Fibroblast of skin of right biceps (primary cell): ENCODE measurements around the gene ZDHHC11.
"Not testable (repeated sequence)": the region's sequence is repeated elsewhere in the genome, so short reads cannot be mapped to it uniquely, and the experiment has no call there.

ENCODE experiments used
- DNase-seq: peaks from one replicate; pipeline ENCODE4 v3.0.0-alpha.2; 2013

ZDHHC11 gene

GRCh38 chr5:856531-857425 is 6.0 kb upstream of the ZDHHC11 start:
- no peak for DNase-seq

GRCh38 chr5:855771-856530 is 5.2 kb upstream of the ZDHHC11 start:
- DNase-seq: no peak

- no peak for DNase-seq
Measured at GRCh38 chr5:854966-855743, 4.4 kb upstream of the ZDHHC11 start.

- no peak for DNase-seq
Measured at GRCh38 chr5:854217-854616, 3.4 kb upstream of the ZDHHC11 start.

GRCh38 chr5:853416-854090 is 2.8 kb upstream of the ZDHHC11 start:
- DNase-seq: not testable (repeated sequence)

- DNase-seq: no peak
Measured at GRCh38 chr5:852431-853401, 1.9 kb upstream of the ZDHHC11 start.

GRCh38 chr5:852018-852417 is 1.2 kb upstream of the ZDHHC11 start:
- DNase-seq: no peak

GRCh38 chr5:851553-851952 is 767 bp upstream of the ZDHHC11 start:
- DNase-seq: no peak

GRCh38 chr5:851076-851475 is 290 bp upstream of the ZDHHC11 start:
- DNase-seq: no peak

- no peak for DNase-seq
Measured at GRCh38 chr5:849651-850301, 1.0 kb downstream of the ZDHHC11 start.

GRCh38 chr5:848671-849111 is 2.1 kb downstream of the ZDHHC11 start:
- DNase-seq: no peak

GRCh38 chr5:847736-848135 is 3.0 kb downstream of the ZDHHC11 start:
- DNase-seq: not testable (repeated sequence)

GRCh38 chr5:847212-847611 is 3.6 kb downstream of the ZDHHC11 start:
- not testable (repeated sequence) for DNase-seq

GRCh38 chr5:846602-847091 is 4.1 kb downstream of the ZDHHC11 start:
- DNase-seq: not testable (repeated sequence)

GRCh38 chr5:845676-846601 is 4.8 kb downstream of the ZDHHC11 start:
- not testable (repeated sequence) for DNase-seq

GRCh38 chr5:845031-845675 is 5.6 kb downstream of the ZDHHC11 start:
- DNase-seq: not testable (repeated sequence)

- not testable (repeated sequence) for DNase-seq
Measured at GRCh38 chr5:844426-844825, 6.4 kb downstream of the ZDHHC11 start.

GRCh38 chr5:843926-844325 is 6.9 kb downstream of the ZDHHC11 start:
- DNase-seq: not testable (repeated sequence)

GRCh38 chr5:843371-843770 is 7.4 kb downstream of the ZDHHC11 start:
- not testable (repeated sequence) for DNase-seq
